H1 (cell line): ENCODE data around the gene GMEB2. TPM values are rescaled to one million over a fixed set of nuclear protein-coding genes. Genes with fewer than 3 reads are reported as not detected.

Experiments
- CTCF ChIA-PET: fragments of 300-600 bp; sonication (Branson Sonifier 250); formaldehyde crosslinking; loops from one replicate; lab custom pipeline; 2021; ENCODE audit not compliant: partially characterized antibody; lab: Charles Lee
- POLR2A ChIA-PET: fragments of 300-600 bp; sonication (Branson Sonifier 250); formaldehyde crosslinking; loops from one replicate; lab custom pipeline; 2021; ENCODE audit warnings: inconsistent platforms; ENCODE audit not compliant: partially characterized antibody; lab: Charles Lee
- DNase-seq, 2 experiments: peaks; one replicate each; pipeline versions ENCODE4 v3.0.0 to v3.0.0-alpha.2; 2010 to 2022; ENCODE audit warnings: low spot score in 2 of 2, low read depth in 1 of 2, mixed read lengths in 1 of 2
- FAIRE-seq: peaks from 2 replicates; lab custom pipeline; 2011; peaks lifted over from hg19 to GRCh38; lab: Jason Lieb, UNC
- H2AFZ ChIP-seq: 2 replicates; pipeline ENCODE4 v1.8.1; 2012; ENCODE audit warnings: low read length, inconsistent platforms
- H2AK5ac ChIP-seq: 2 replicates; pipeline ENCODE4 v1.6.1; 2013; ENCODE audit warnings: low read depth, low read length
- H2BK120ac ChIP-seq: replicated peaks from 2 replicates; pipeline ENCODE3; 2013; ENCODE audit warnings: low read depth, low read length, inconsistent platforms
- H2BK12ac ChIP-seq: 2 replicates; pipeline ENCODE4 v1.6.1; 2013; ENCODE audit warnings: low read depth, low read length
- H2BK15ac ChIP-seq: 2 replicates; pipeline ENCODE4 v1.6.1; 2013; ENCODE audit warnings: low read length
- H2BK20ac ChIP-seq: 2 replicates; pipeline ENCODE4 v1.6.1; 2013; ENCODE audit warnings: low read length
- H2BK5ac ChIP-seq: 2 replicates; pipeline ENCODE4 v1.6.1; 2013; ENCODE audit warnings: low read depth, low read length
- H3K14ac ChIP-seq: 2 replicates; pipeline ENCODE4 v1.6.1; 2013; ENCODE audit warnings: inconsistent platforms; ENCODE audit not compliant: insufficient read length
- H3K18ac ChIP-seq: 2 replicates; pipeline ENCODE4 v1.6.1; 2013; ENCODE audit warnings: low read length; ENCODE audit errors: extremely low read depth
- H3K23ac ChIP-seq: 2 replicates; pipeline ENCODE4 v1.6.1; 2013; ENCODE audit warnings: inconsistent platforms; ENCODE audit not compliant: insufficient read length
- H3K23me2 ChIP-seq: 2 replicates; pipeline ENCODE4 v1.6.1; 2013; ENCODE audit warnings: low read depth, low read length
- H3K27ac ChIP-seq: 2 replicates; pipeline ENCODE4 v1.6.1; 2011; ENCODE audit warnings: low read depth, low read length, inconsistent platforms
- H3K27me3 ChIP-seq, 4 experiments: replicated peaks in 1 of 4; 1 replicate in 1 of 4; 2 replicates in 3 of 4; pipeline versions ENCODE4 v1.6.1 to v1.8.1; 2011 to 2013; ENCODE audit warnings: low read length in 3 of 4, mild to moderate bottlenecking in 3 of 4, inconsistent platforms in 2 of 4, mixed read lengths in 2 of 4, moderate library complexity in 1 of 4; ENCODE audit not compliant: control insufficient read depth in 3 of 4, insufficient read depth in 3 of 4; ENCODE audit errors: extremely low read depth in 1 of 4
- H3K36me3 ChIP-seq, 4 experiments: 2 replicates each; pipeline versions ENCODE4 v1.6.1 to v1.8.1; 2011 to 2013; ENCODE audit warnings: mild to moderate bottlenecking in 4 of 4, low read length in 3 of 4, moderate library complexity in 2 of 4, control low read depth in 1 of 4, inconsistent platforms in 1 of 4; ENCODE audit not compliant: insufficient read depth in 4 of 4, control insufficient read depth in 2 of 4
- H3K4ac ChIP-seq: replicated peaks from 2 replicates; pipeline ENCODE3; 2013; ENCODE audit warnings: low read length, low read depth, mixed read lengths, inconsistent platforms; ENCODE audit not compliant: insufficient read length
- H3K4me1 ChIP-seq, 4 experiments: replicated peaks in 1 of 4; 1 replicate in 1 of 4; 2 replicates in 3 of 4; pipeline versions ENCODE4 v1.6.1 to v1.8.1; 2011 to 2013; ENCODE audit warnings: low read length in 3 of 4, inconsistent platforms in 2 of 4, mixed read lengths in 1 of 4; ENCODE audit not compliant: insufficient read depth in 4 of 4, control insufficient read depth in 3 of 4
- H3K4me2 ChIP-seq, 2 experiments: 2 replicates each; pipeline versions ENCODE4 v1.6.1 to v1.8.1; 2011 to 2013; ENCODE audit warnings: low read depth in 2 of 2, low read length in 2 of 2, control low read depth in 1 of 2, inconsistent platforms in 1 of 2, mild to moderate bottlenecking in 1 of 2; ENCODE audit not compliant: insufficient read depth in 1 of 2
- H3K4me3 ChIP-seq, 4 experiments: fragments of 200-600, 300-600 bp in 1 of 4; sonication (generic), shearing (Covaris generic), sonication (Bioruptor Twin) in 1 of 4; 2 replicates each; pipeline versions ENCODE4 v1.5.1 to v1.8.1; 2011 to 2016; ENCODE audit warnings: low read length in 4 of 4, low read depth in 3 of 4, control low read depth in 2 of 4, inconsistent platforms in 2 of 4, mild to moderate bottlenecking in 2 of 4, mixed read lengths in 1 of 4, moderate library complexity in 1 of 4; ENCODE audit not compliant: insufficient read depth in 2 of 4; ENCODE audit errors: extremely low read depth in 1 of 4
- H3K56ac ChIP-seq: replicated peaks from 2 replicates; pipeline ENCODE3; 2013; ENCODE audit warnings: low read depth, mild to moderate bottlenecking, mixed read lengths, low read length, inconsistent platforms; ENCODE audit not compliant: insufficient read length
- H3K79me1 ChIP-seq: 2 replicates; pipeline ENCODE4 v1.6.1; 2013; ENCODE audit warnings: low read depth, low read length, control low read depth
- H3K79me2 ChIP-seq, 2 experiments: 2 replicates each; pipeline versions ENCODE4 v1.6.1 to v1.8.1; 2012 to 2013; ENCODE audit warnings: low read length in 2 of 2, mild to moderate bottlenecking in 2 of 2, inconsistent platforms in 1 of 2; ENCODE audit not compliant: insufficient read depth in 2 of 2, control insufficient read depth in 1 of 2
- H3K9ac ChIP-seq, 4 experiments: replicated peaks in 1 of 4; 1 replicate in 1 of 4; 2 replicates in 3 of 4; pipeline versions ENCODE4 v1.6.1 to v1.8.1; 2011 to 2013; ENCODE audit warnings: low read depth in 3 of 4, low read length in 3 of 4, control low read depth in 2 of 4, mild to moderate bottlenecking in 2 of 4, moderate library complexity in 2 of 4, inconsistent platforms in 1 of 4; ENCODE audit errors: extremely low read depth in 1 of 4
- H3K9me3 ChIP-seq, 2 experiments: 2 replicates each; pipeline versions ENCODE4 v1.6.1 to v1.8.1; 2012 to 2013; ENCODE audit warnings: mild to moderate bottlenecking in 2 of 2, moderate library complexity in 2 of 2, control low read depth in 1 of 2, inconsistent platforms in 1 of 2, low read depth in 1 of 2, low read length in 1 of 2, mixed read lengths in 1 of 2; ENCODE audit not compliant: insufficient read depth in 2 of 2
- H4K20me1 ChIP-seq, 2 experiments: replicated peaks in 1 of 2; 2 replicates each; pipeline versions ENCODE3 to v1.8.1; 2011 to 2013; ENCODE audit warnings: inconsistent platforms in 2 of 2, low read length in 2 of 2, mild to moderate bottlenecking in 1 of 2; ENCODE audit not compliant: insufficient read depth in 2 of 2, control insufficient read depth in 1 of 2
- H4K5ac ChIP-seq: 2 replicates; pipeline ENCODE4 v1.6.1; 2013; ENCODE audit warnings: low read length, low read depth, mixed read lengths, inconsistent platforms; ENCODE audit not compliant: insufficient read length
- H4K8ac ChIP-seq: 2 replicates; pipeline ENCODE4 v1.8.0; 2013; ENCODE audit warnings: mild to moderate bottlenecking, moderate library complexity, low read length, inconsistent platforms; ENCODE audit not compliant: insufficient read depth; ENCODE audit errors: extremely low read depth
- H4K91ac ChIP-seq: replicated peaks from 2 replicates; pipeline ENCODE3; 2013; ENCODE audit warnings: low read length, mixed read lengths, inconsistent platforms; ENCODE audit not compliant: insufficient read length
- BACH1 ChIP-seq: IDR thresholded peaks from 2 replicates; pipeline ENCODE4 v1.6.1; 2012; ENCODE audit warnings: low read length, improper control_type of control experiment
- EGR1 ChIP-seq: IDR thresholded peaks from 2 replicates; pipeline ENCODE4 v1.6.1; 2011; ENCODE audit warnings: low read depth, low read length, borderline replicate concordance
- TCF12 ChIP-seq: IDR thresholded peaks from 2 replicates; pipeline ENCODE4 v1.6.1; 2011; ENCODE audit warnings: low read depth, mild to moderate bottlenecking, low read length
- WGBS, 2 experiments: shearing (Covaris generic) in 1 of 2; methylation state at CpG; one replicate each; pipeline versions ENCODE4 v1.1.6 to v1.1.7; 2013 to 2015; ENCODE audit warnings: low lambda C conversion rate in 2 of 2, mixed read lengths in 2 of 2, inconsistent platforms in 1 of 2, low coverage in 1 of 2, missing lambda C conversion rate in 1 of 2; ENCODE audit not compliant: insufficient replicate concordance in 2 of 2, insufficient coverage in 1 of 2, insufficient read length in 1 of 2; ENCODE audit errors: extremely low coverage in 1 of 2, missing lambda C conversion rate in 1 of 2; 5-methylcytosine and 5-hydroxymethylcytosine counted together
- polyA plus RNA-seq, 7 experiments: library from polyadenylated mRNA; depleted of rRNA in 3 of 7; stranded (reverse) in 5 of 7; unstranded in 2 of 7; fragments of >200 nt in 5 of 7; fragments of 200-250 nt in 2 of 7; gene quantifications; 1 replicate in 5 of 7; 2 replicates in 1 of 7; 4 replicates in 1 of 7; pipeline versions ENCODE4 v1.2.1 to v1.2.3, GENCODE V29; 2011 to 2013; ENCODE audit warnings: missing spikeins in 2 of 7, mixed read lengths in 2 of 7
- total RNA-seq: library from RNA; stranded (reverse); fragmentation: NEBNext Ultra II Directional; extraction: Animal tissue kit (Norgen Biotek cat#: 25700); gene quantifications from 2 replicates; pipeline ENCODE4 v1.2.1, GENCODE V29; 2021

GMEB2 gene
- total and polyA plus RNA-seq, 2 of the 8 experiments (the other 6 are each of a cell fraction or from before 2014, with no cell fraction given): 12.9 to 14.2 TPM

DNA sequence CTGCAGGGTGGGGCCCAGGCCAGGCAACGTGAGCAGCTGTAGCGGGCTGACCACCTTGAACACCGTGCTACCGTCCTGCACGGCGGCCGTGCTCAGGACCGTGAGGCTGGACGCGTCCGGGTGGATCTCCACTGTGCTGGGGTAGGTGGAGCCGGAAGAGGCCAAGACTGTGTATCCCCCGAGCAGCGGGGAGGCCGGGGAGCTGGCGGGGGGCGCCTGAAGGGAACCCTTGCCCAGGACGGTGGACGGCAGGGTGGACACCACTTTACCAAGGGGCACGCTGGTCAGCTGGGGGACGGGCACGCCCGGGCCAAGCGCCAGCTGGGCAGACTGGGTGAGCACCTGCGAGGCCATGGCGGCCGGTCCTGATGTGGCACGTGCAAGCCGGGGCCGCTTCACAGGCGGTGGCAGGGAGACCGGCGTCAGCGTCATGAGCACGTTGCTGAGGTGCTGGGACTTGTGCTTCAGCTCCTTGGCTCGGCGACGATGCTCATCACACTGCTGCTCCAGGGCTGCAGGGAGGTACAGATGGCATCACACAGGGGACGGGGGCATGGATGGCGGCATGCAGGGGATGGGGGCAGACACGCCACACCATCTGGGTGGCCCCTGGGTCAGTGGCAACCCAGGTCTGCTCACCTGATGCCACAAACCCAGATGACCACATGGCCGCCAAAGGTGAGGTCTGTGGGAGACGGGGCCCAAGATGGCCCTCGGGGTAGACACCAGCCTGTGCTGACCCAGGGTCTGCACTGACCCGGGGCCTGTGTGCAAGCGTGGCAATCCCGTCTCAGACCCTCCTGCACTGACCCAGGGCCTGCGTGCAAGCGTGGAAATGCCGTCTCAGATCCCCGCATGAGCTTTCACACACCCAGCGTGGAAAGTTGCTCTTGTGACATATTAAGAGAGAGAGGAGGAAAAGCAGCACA, 36.4 kb downstream of the GMEB2 start:
- no peak overlapping the region for H3K18ac ChIP-seq
- WGBS, 2 experiments: 95% methylated on average over 52 of the region's 52 CpGs; no CpG with 5 or more reads in 1 of the 2 experiments
- H3K9me3 ChIP-seq: no peaks in the 10 kb centered on the region
- no peak overlapping the region for H2BK12ac ChIP-seq
- H2BK5ac ChIP-seq: peak overlapping the region; percentile 71
- peaks cover 0 to 18% (median 12%) of the 10 kb centered on the region in 4 experiments; a peak in 7 of 8 replicates for H3K36me3 ChIP-seq
- ChIA-PET POLR2A (interaction anchor here (1.0 kb wide), 1 partner anchor 70 kb away, joined by 3 read pairs; the partner anchor contains the start of gene PPDPF), CTCF (interaction anchor here (1.4 to 1.5 kb wide), 2 partner anchors 9 to 21 kb away, joined by 3 to 4 read pairs; no protein-coding TSS in a partner anchor)
- no peaks in the 10 kb centered on the region for H3K27me3 ChIP-seq
- H4K20me1 ChIP-seq: peaks cover 0 to 12% of the 10 kb centered on the region in 2 experiments
- no peak overlapping the region for H3K14ac ChIP-seq
- no peak overlapping the region for H3K4me2 ChIP-seq
- H4K8ac ChIP-seq: no peak overlapping the region; the same call in 1 of the 2 replicates
- H4K5ac ChIP-seq: no peak overlapping the region
- no peaks in the 10 kb centered on the region for H3K79me1 ChIP-seq
- no peaks in the 10 kb centered on the region for H3K79me2 ChIP-seq
- H3K56ac ChIP-seq: no peak overlapping the region
- no peak overlapping the region for H3K9ac ChIP-seq
- H3K23me2 ChIP-seq: no peaks in the 10 kb centered on the region
- H2AK5ac ChIP-seq: no peak overlapping the region; the same call in 1 of the 2 replicates
- no peak overlapping the region for H3K4ac ChIP-seq
- no peak overlapping the region for H2BK120ac ChIP-seq
- no peak overlapping the region for H3K27ac ChIP-seq
- DNase-seq: no peak
- H4K91ac ChIP-seq: no peak overlapping the region
- no peak for FAIRE-seq
- no peak overlapping the region for H2BK15ac ChIP-seq
- no peaks in the 10 kb centered on the region for H3K4me1 ChIP-seq
- H3K4me3 ChIP-seq: no peak overlapping the region
- no peak overlapping the region for H3K23ac ChIP-seq
- H2BK20ac ChIP-seq: no peak overlapping the region
- no peak overlapping the region for H2AFZ ChIP-seq
- TF ChIP-seq BACH1: no peak
- TF ChIP-seq EGR1: no peak
- no peak for TF ChIP-seq TCF12
